ENCODE data around the gene PTOV1.
"Not testable (repeated sequence)": the region's sequence is repeated elsewhere in the genome, so short reads cannot be mapped to it uniquely, and the experiment has no call there.

Gene PTOV1

GRCh38 chr19:49818649-49819370, 32.1 kb upstream of the PTOV1 start:
- no peak for TF ChIP-seq CTCF (IDR thresholded peaks at IDR 0.05; ENCODE audit: borderline replicate concordance, insufficient read depth, low read depth, low read length)
- peak overlapping the region; percentile 87 for H3K4me3 ChIP-seq (ENCODE audit: low read depth, low read length)

GRCh38 chr19:49819452-49820115, 31.4 kb upstream of the PTOV1 start:
- not testable (repeated sequence) for H3K4me3 ChIP-seq (ENCODE audit: low read depth, low read length)

- no peak overlapping the region for H3K4me3 ChIP-seq (ENCODE audit: low read depth, low read length)
- TF ChIP-seq CTCF (IDR thresholded peaks at IDR 0.05; ENCODE audit: borderline replicate concordance, insufficient read depth, low read depth, low read length): no peak
Observed at GRCh38 chr19:49820125-49820524, 30.8 kb upstream of the PTOV1 start.

- no peak overlapping the region for H3K4me3 ChIP-seq (ENCODE audit: low read depth, low read length)
- no peak for TF ChIP-seq CTCF (IDR thresholded peaks at IDR 0.05; ENCODE audit: borderline replicate concordance, insufficient read depth, low read depth, low read length)
Observed at GRCh38 chr19:49823472-49823871, 27.5 kb upstream of the PTOV1 start.

GRCh38 chr19:49824662-49825061, 26.3 kb upstream of the PTOV1 start:
- H3K4me3 ChIP-seq (ENCODE audit: low read depth, low read length): no peak overlapping the region
- TF ChIP-seq CTCF (IDR thresholded peaks at IDR 0.05; ENCODE audit: borderline replicate concordance, insufficient read depth, low read depth, low read length): no peak

GRCh38 chr19:49827034-49827433, 23.9 kb upstream of the PTOV1 start:
- no peak overlapping the region for H3K4me3 ChIP-seq (ENCODE audit: low read depth, low read length)
- no peak for TF ChIP-seq CTCF (IDR thresholded peaks at IDR 0.05; ENCODE audit: borderline replicate concordance, insufficient read depth, low read depth, low read length)

GRCh38 chr19:49829200-49829599, 21.8 kb upstream of the PTOV1 start:
- H3K4me3 ChIP-seq (ENCODE audit: low read depth, low read length): no peak overlapping the region
- no peak for TF ChIP-seq CTCF (IDR thresholded peaks at IDR 0.05; ENCODE audit: borderline replicate concordance, insufficient read depth, low read depth, low read length)

Data from GM12875 (cell line).